Vagina (tissue), 2 donors: Measurements from ENCODE around the gene RFX7.

Experiments used
- POLR2A ChIP-seq, 2 donors: fragments of 450-650 bp; IDR thresholded peaks; one replicate each; pipeline ENCODE4 v1.6.1; 2017; ENCODE audit warnings: antibody characterized with exemption in 2 of 2, mild to moderate bottlenecking in 2 of 2, moderate library complexity in 2 of 2
- POLR2AphosphoS5 ChIP-seq, 2 donors: sonication (generic); formaldehyde crosslinking; IDR thresholded peaks; one replicate each; pipeline ENCODE4 v1.9.0; 2017; ENCODE audit warnings: antibody characterized with exemption in 2 of 2, mild to moderate bottlenecking in 2 of 2, low read depth in 1 of 2; ENCODE audit not compliant: insufficient read depth in 1 of 2
- TF ChIP-seq, protein P1 (sequence below), 3 experiments: fragments of 450-650 bp in 2 of 3; fragments of 200-600 bp in 1 of 3; sonication (generic) in 1 of 3; IDR thresholded peaks; one replicate each; pipeline ENCODE4 v1.5.1; 2017 to 2019; ENCODE audit warnings: antibody characterized with exemption in 3 of 3, mild to moderate bottlenecking in 2 of 3, moderate library complexity in 2 of 3

DNA sequence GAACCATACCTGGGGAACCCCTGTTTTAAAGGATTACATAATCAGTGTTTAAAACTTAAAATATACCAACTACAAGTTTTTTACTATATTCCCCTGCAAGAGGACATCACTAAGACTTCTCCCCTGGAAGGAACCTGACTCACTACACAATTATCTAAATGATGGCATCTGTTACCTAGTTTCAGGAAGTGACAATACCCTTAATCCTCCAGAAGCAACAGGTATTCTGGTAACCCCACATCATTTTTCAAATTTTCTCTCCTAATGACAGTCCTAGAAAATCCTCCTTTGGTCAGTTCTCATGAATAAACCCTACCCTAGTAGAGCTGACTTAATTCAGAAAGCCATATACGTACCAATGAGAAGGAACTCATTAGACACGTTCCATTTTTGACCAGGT is 78.4 kb downstream of the RFX7 start:
- TF ChIP-seq POLR2AphosphoS5 (IDR thresholded peaks at IDR 0.05; ENCODE audit: insufficient read depth in 1 of 2, low read depth in 1 of 2) (no peak), POLR2A (IDR thresholded peaks at IDR 0.05) (no peak)
- TF ChIP-seq, protein P1, sequence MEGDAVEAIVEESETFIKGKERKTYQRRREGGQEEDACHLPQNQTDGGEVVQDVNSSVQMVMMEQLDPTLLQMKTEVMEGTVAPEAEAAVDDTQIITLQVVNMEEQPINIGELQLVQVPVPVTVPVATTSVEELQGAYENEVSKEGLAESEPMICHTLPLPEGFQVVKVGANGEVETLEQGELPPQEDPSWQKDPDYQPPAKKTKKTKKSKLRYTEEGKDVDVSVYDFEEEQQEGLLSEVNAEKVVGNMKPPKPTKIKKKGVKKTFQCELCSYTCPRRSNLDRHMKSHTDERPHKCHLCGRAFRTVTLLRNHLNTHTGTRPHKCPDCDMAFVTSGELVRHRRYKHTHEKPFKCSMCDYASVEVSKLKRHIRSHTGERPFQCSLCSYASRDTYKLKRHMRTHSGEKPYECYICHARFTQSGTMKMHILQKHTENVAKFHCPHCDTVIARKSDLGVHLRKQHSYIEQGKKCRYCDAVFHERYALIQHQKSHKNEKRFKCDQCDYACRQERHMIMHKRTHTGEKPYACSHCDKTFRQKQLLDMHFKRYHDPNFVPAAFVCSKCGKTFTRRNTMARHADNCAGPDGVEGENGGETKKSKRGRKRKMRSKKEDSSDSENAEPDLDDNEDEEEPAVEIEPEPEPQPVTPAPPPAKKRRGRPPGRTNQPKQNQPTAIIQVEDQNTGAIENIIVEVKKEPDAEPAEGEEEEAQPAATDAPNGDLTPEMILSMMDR (IDR thresholded peaks at IDR 0.05): no peak
